K562 (cell line): Measurements from ENCODE around the gene MECP2. TPM values are rescaled to one million over a fixed set of nuclear protein-coding genes. Genes with fewer than 3 reads are reported as not detected.
A peak's percentile ranks its signal among the peaks of the same experiment; 100 is the strongest.

Experiments
- ATAC-seq: fragments of 200-7000 bp; cut with Tn5 transposase; 3 replicates; pipeline ENCODE4 v1.9.1; 2020; ENCODE audit warnings: moderate library complexity
- BruUV-seq: library from RNA; stranded (reverse); fragments of 400-500 nt; replicated peaks from 2 replicates; lab custom pipeline; 2021; lab: Mats Ljungman, UMichigan
- CTCF ChIA-PET: fragments of 300-600 bp; formaldehyde crosslinking; extraction: SDS; loops from one replicate; lab custom pipeline; 2021; ENCODE audit warnings: low intra/inter-chr PET ratio; lab: Yijun Ruan, JAX
- POLR2A ChIA-PET: fragments of 300-600, 350-650 bp; sonication (Branson Sonifier 250); formaldehyde crosslinking; extraction: SDS; loops from one replicate; lab custom pipeline; 2021; ENCODE audit warnings: antibody characterized with exemption, inconsistent platforms; lab: Yijun Ruan, JAX
- DNase-seq, 4 experiments: peaks; one replicate each; pipeline versions ENCODE4 v3.0.0 to v3.0.0-alpha.2; 2011 to 2018; ENCODE audit warnings: low spot score in 3 of 4, mixed read lengths in 3 of 4; ENCODE audit errors: extremely low read depth in 1 of 4
- FAIRE-seq: peaks from 2 replicates; lab custom pipeline; 2011; peaks lifted over from hg19 to GRCh38; lab: Jason Lieb, UNC
- H2AFZ ChIP-seq: 2 replicates; pipeline ENCODE4 v1.6.0; 2011; ENCODE audit warnings: low read depth, low read length, control low read depth, inconsistent platforms
- H3K27ac ChIP-seq: fragments of 200-600 bp; 3 replicates; pipeline ENCODE4 v1.8.0; 2011; ENCODE audit warnings: low read depth, mild to moderate bottlenecking, control low read depth, inconsistent platforms, low read length, moderate library complexity, mixed read lengths; ENCODE audit errors: extremely low read depth
- H3K27me3 ChIP-seq, 2 experiments: fragments of 300-600 bp in 1 of 2; 2 replicates in 1 of 2; 3 replicates in 1 of 2; pipeline versions ENCODE4 v1.6.0 to v1.8.0; 2011; ENCODE audit warnings: inconsistent platforms in 2 of 2, low read length in 2 of 2, mild to moderate bottlenecking in 1 of 2, mixed read lengths in 1 of 2, moderate library complexity in 1 of 2; ENCODE audit not compliant: control insufficient read depth in 2 of 2, insufficient read depth in 2 of 2
- H3K36me3 ChIP-seq: fragments of 300-600 bp; 3 replicates; pipeline ENCODE4 v1.8.0; 2011; ENCODE audit warnings: mild to moderate bottlenecking, low read length, inconsistent platforms; ENCODE audit not compliant: control insufficient read depth, insufficient read depth
- H3K4me1 ChIP-seq, 2 experiments: fragments of 200-600 bp in 1 of 2; replicated peaks in 1 of 2; 2 replicates in 1 of 2; 3 replicates in 1 of 2; pipeline versions ENCODE4 v1.5.1 to v1.8.0; 2011; ENCODE audit warnings: inconsistent platforms in 2 of 2, low read length in 2 of 2, mild to moderate bottlenecking in 1 of 2, mixed read lengths in 1 of 2, moderate library complexity in 1 of 2; ENCODE audit not compliant: control insufficient read depth in 2 of 2, insufficient read depth in 2 of 2
- H3K4me2 ChIP-seq: 2 replicates; pipeline ENCODE4 v1.6.1; 2011; ENCODE audit warnings: low read length, control low read depth, inconsistent platforms, mixed read lengths; ENCODE audit not compliant: insufficient read depth
- H3K4me3 ChIP-seq: fragments of 200-600 bp; sonication (generic), shearing (Covaris generic); 2 replicates; pipeline ENCODE4 v1.5.1; 2016; ENCODE audit warnings: control low read depth, inconsistent platforms
- H3K79me2 ChIP-seq: fragments of 200-600 bp; 3 replicates; pipeline ENCODE4 v1.8.0; 2011; ENCODE audit warnings: low read length, inconsistent platforms; ENCODE audit not compliant: control insufficient read depth, insufficient read depth
- H3K9ac ChIP-seq, 2 experiments: 2 replicates each; pipeline versions ENCODE4 v1.6.0 to v1.6.1; 2011; ENCODE audit warnings: low read depth in 2 of 2, low read length in 2 of 2, control low read depth in 1 of 2, inconsistent platforms in 1 of 2, mild to moderate bottlenecking in 1 of 2, mixed read lengths in 1 of 2; ENCODE audit not compliant: insufficient read depth in 1 of 2
- H3K9me1 ChIP-seq: one replicate; pipeline ENCODE4 v1.6.0; 2011; ENCODE audit warnings: inconsistent platforms, mild to moderate bottlenecking, low read length, moderate library complexity; ENCODE audit not compliant: control insufficient read depth, insufficient read depth
- H3K9me3 ChIP-seq: replicated peaks from 2 replicates; pipeline ENCODE4 v1.5.1; 2011; ENCODE audit warnings: low read depth, low read length, inconsistent platforms; ENCODE audit not compliant: control insufficient read depth, insufficient read depth
- H4K20me1 ChIP-seq: replicated peaks from 2 replicates; pipeline ENCODE4 v1.6.1; 2011; ENCODE audit warnings: low read length, inconsistent platforms, mixed read lengths; ENCODE audit not compliant: control insufficient read depth, insufficient read depth
- CEBPG ChIP-seq, 3 experiments: fragments of 200-800 bp in 1 of 3; sonication (Bioruptor generic) in 1 of 3; sonication (generic) in 1 of 3; formaldehyde crosslinking in 1 of 3; IDR thresholded peaks in 2 of 3; conservative IDR thresholded peaks in 1 of 3; 2 replicates each; pipeline versions ENCODE4 v1.6.1 to v1.8.0; 2016 to 2022; ENCODE audit warnings: missing compliant biosample characterization in 2 of 3, missing genetic modification characterization in 2 of 3, mild to moderate bottlenecking in 1 of 3, missing genetic modification reagents in 1 of 3
- ZNF121 ChIP-seq: sonication (generic); formaldehyde crosslinking; conservative IDR thresholded peaks from 2 replicates; pipeline ENCODE4 v1.8.0; 2022; ENCODE audit warnings: missing genetic modification reagents
- WGBS: fragments of 100-300 bp; shearing (Covaris generic); methylation state at CpG from one replicate; pipeline ENCODE4 v1.1.6; 2016; ENCODE audit warnings: low coverage, mixed read lengths; ENCODE audit not compliant: insufficient coverage; ENCODE audit errors: missing lambda C conversion rate; 5-methylcytosine and 5-hydroxymethylcytosine counted together
- in situ Hi-C: fragments of 300-500 bp; cut with MboI; formaldehyde crosslinking; loops from 4 replicates; pipeline ENCODE4 v1.15.0; 2018; ENCODE audit warnings: inconsistent platforms, mixed read lengths
- intact Hi-C: fragments of 100-400 bp; cut with micrococcal nuclease; formaldehyde crosslinking; loops from 2 replicates; pipeline ENCODE4 v1.14.2; 2022
- polyA plus RNA-seq, 8 experiments: library from polyadenylated mRNA; depleted of rRNA in 4 of 8; stranded (reverse) in 5 of 8; unstranded in 3 of 8; fragments of >200 nt; fragmentation: Nextera tagmentation in 2 of 8; fragmentation: Illumina TruSeq in 1 of 8; extraction: Ambion mirVana in 2 of 8; extraction: Trizol in 1 of 8; gene quantifications; 2 replicates each; pipeline versions ENCODE4 v1.2.1 to v1.2.3, GENCODE V29; 2011 to 2014; ENCODE audit warnings: inconsistent platforms in 1 of 8, missing spikeins in 1 of 8
- total RNA-seq, 7 experiments: library from RNA; depleted of rRNA in 6 of 7; stranded (reverse); fragments of >200 nt in 6 of 7; fragmentation: Illumina TruSeq in 2 of 7; extraction: Trizol in 2 of 7; gene quantifications; 2 replicates each; pipeline versions ENCODE4 v1.2.1 to v1.2.3, GENCODE V29; 2011 to 2021; ENCODE audit warnings: low replicate concordance in 1 of 7

The MECP2 gene
- total and polyA plus RNA-seq, 9 of the 15 experiments (the other 6 are each of a cell fraction or from before 2014, with no cell fraction given): 2.1 to 50.9 (median 30.5) TPM

DNA sequence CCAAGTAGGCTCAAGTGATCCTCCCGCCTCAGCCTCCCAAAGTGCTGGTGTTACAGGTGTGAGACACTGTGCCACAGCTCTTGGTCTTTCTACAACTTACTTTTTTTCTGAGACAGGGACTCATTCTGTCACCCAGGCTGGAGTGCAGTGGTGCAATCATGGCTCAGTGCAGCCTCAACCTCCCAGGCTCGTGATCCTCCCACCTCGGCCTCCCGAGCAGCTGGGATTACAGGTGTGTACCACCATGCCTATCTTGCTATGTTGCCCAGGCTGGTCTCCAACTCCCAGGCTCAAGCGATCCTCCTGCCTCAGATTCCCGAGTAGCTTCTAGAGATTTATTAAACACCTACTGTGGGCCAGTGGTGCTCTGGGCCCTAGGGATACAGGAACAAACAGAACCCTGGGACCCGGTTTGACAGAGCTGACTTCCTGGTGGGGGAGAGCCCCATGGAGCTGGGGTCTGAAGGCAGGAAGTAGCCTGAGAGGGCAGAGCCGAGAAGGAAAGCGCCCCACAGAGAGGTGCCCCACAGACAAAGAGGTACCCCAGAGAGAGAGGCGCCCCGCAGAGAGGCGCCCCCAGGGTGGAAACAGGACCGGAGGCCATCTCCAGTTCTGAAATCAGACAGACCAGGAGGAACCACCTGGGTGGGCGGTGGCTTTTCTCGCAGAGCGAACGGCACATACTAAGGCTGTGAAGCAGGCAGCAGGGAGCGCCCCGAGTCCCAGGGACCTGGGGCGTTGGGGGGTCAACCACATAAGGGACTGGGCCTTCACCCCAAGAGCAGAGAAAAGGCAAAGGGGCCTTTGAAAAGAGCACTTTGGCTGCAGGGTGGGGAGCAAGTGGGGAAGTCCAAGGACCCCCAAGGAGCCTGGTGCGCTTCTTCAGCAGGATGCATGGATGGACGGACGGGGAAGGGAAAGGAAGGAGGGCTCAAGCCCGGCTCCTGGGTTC, 82.8 kb downstream of the MECP2 start:
- Histone ChIP-seq H3K4me1 (peaks cover 6 to 79% of the 10 kb centered on the region in 2 experiments), H3K27me3 (no peaks in the 10 kb centered on the region), H3K27ac (no peak overlapping the region), H3K9me3 (no peaks in the 10 kb centered on the region), H3K4me2 (no peak overlapping the region), H2AFZ (no peak overlapping the region), H3K9ac (no peak overlapping the region; a peak in 1 of 4 replicates), H3K79me2 (peaks cover 44% of the 10 kb centered on the region), H3K4me3 (no peak overlapping the region), H3K36me3 (peaks cover 88% of the 10 kb centered on the region), H3K9me1 (no peaks in the 10 kb centered on the region), H4K20me1 (no peaks in the 10 kb centered on the region; the same call in 1 of the 2 replicates)
- TF ChIP-seq CEBPG (CRISPR knock-in tag; IDR thresholded peaks at IDR 0.05) (no peak), CEBPG (tag; conservative IDR thresholded peaks at IDR 0.05 in 1 of 2, IDR thresholded peaks at IDR 0.05 in 1 of 2) (no peak), ZNF121 (CRISPR knock-in tag) (peak; percentile 38)
- ATAC-seq (no peak), FAIRE-seq (no peak), DNase-seq (no peak)
- ChIA-PET CTCF (no interaction called here), POLR2A (interaction anchor here (1.7 to 3.3 kb wide), 3 partner anchors 11 to 15 kb away, joined by 4 to 23 read pairs (median 5); no protein-coding TSS in a partner anchor)
- 80% methylated on average over 11 of the region's 24 CpGs for WGBS
- intact Hi-C loops: no loop called here
- in situ Hi-C loops: no loop called here
- BruUV-seq: no TSS peak
